GM12801 (cell line): ENCODE results near the gene DRD2.

Experiments
- CTCF ChIP-seq: IDR thresholded peaks from one replicate; pipeline ENCODE4 v1.5.1; 2011; ENCODE audit warnings: control low read depth; ENCODE audit not compliant: insufficient read length; ENCODE audit errors: extremely low read depth

Gene DRD2

DNA sequence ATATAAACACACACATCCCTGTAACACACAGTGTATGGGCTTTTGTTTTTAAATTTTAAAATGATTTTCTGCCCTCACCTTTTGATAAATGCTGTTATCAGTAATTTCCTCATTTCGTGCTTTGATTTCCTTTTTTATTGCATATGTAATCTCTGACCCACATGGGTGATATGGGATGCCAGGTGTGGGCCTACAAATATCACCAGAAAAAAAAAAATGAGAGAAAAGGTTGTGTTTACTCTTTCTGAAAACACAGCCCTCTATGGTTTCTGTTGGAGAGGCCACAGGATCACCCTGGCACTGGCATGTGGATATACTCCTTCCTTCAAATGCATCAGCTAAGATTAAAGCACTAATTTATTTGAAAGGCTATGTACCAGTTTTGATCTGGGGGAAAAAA, 17.0 kb downstream of the DRD2 start:
- no peak for TF ChIP-seq CTCF

- no peak for TF ChIP-seq CTCF
These were observed 17.4 kb downstream of the DRD2 start for GRCh38 chr11:113457784-113458183.

GRCh38 chr11:113454455-113454854, 20.7 kb downstream of the DRD2 start:
- TF ChIP-seq CTCF, result no peak

DNA sequence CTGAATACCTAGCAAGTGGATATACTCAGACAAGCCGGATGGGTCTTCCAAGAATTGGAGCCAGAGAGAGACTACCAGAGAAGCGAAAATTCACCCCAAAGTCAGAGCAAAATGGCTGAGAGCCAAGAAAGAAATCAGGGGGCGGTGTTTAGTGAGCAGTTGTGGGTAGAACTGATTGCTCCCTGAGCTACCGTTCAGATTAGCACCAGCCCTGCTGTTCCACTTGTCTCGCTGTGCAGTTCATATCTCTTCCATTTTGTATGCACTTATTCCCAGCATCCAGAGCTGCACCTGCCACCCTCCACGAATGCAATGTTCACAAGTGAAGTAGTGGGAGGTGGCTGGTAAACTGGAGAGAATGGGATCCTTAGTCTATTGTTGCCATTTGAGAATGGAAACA, 25.5 kb downstream of the DRD2 start:
- no peak for TF ChIP-seq CTCF

DNA sequence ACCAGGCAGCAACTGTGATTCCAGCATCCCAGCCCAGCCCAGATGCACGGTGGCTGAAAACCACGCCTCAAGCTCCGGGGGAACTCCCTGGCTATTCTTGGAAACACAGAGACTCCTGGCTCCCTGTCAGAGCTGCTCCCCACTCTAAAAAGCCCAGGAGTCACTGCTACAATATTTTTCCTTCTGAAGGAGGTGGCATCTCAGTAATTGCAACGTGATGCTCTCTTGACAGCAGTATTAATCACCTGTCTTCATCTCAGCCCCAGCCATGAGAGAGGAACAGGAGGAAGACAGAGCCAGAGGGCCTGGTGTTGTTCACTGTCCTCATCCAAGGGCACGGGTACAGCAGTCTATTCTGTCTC, 26.9 kb downstream of the DRD2 start:
- TF ChIP-seq CTCF, result no peak

- TF ChIP-seq CTCF, result no peak
These were observed 27.4 kb downstream of the DRD2 start for GRCh38 chr11:113447621-113448315.

DNA sequence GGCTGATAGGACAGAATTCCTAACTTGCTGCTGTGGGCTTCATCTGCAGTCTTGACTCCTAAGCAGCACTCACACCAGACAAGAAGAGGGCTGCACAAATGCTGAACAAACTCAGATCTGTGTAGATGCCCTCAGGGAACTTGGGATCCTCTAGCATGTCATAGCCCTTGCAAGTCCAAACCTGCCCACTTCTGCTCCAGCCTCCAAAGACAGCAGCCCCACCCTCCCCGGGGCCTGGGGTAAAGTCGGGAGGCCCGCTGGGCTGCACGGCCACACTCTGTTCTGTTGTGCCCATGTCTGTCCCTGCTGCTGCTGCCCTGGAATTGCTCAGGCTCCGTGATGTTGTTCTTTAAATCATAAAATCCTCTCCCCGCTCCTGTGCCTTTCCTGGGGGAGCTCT, 28.3 kb downstream of the DRD2 start:
- no peak for TF ChIP-seq CTCF
